ENCODE data around the gene CHSY3.
A peak's percentile ranks its signal among the peaks of the same experiment; 100 is the strongest.
"Not testable (repeated sequence)": the region's sequence is repeated elsewhere in the genome, so short reads cannot be mapped to it uniquely, and the experiment has no call there.

CHSY3 gene

DNA sequence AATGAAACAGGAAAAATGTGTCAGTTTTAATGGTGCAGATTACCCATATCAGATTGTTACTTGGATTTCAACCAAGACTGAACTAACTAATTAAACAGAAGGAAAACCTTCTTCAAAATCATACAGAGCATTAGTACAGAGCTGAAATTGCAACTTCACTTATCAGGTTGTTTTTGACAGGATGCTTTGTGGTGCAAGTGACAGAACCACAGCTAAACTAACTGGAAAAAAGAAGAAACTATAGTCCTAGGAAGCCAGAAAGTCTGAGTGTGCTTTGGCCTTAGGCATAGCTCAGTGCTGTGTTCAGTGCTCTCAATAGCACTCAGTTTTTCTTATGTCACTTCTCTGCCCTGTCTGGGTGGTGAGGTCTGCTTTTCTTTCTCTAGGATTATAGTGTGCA, 267.4 kb downstream of the CHSY3 start:
- no peak for DNase-seq

- DNase-seq: no peak
These were observed 278.9 kb downstream of the CHSY3 start for GRCh38 chr5:130183115-130183514.

GRCh38 chr5:130189961-130190360, 285.7 kb downstream of the CHSY3 start:
- no peak for DNase-seq

- peak; percentile 30 for DNase-seq
These were observed 294.7 kb downstream of the CHSY3 start for GRCh38 chr5:130198927-130199326.

GRCh38 chr5:130206686-130207085, 302.4 kb downstream of the CHSY3 start:
- no peak for DNase-seq

GRCh38 chr5:130213607-130214006, 309.3 kb downstream of the CHSY3 start:
- DNase-seq: peak; percentile 8

GRCh38 chr5:130216286-130216685, 312.0 kb downstream of the CHSY3 start:
- DNase-seq: no peak

- DNase-seq: peak; percentile 52
These were observed 318.3 kb downstream of the CHSY3 start for GRCh38 chr5:130222573-130222972.

- not testable (repeated sequence) for DNase-seq
These were observed 322.3 kb downstream of the CHSY3 start for GRCh38 chr5:130226556-130226955.

DNA sequence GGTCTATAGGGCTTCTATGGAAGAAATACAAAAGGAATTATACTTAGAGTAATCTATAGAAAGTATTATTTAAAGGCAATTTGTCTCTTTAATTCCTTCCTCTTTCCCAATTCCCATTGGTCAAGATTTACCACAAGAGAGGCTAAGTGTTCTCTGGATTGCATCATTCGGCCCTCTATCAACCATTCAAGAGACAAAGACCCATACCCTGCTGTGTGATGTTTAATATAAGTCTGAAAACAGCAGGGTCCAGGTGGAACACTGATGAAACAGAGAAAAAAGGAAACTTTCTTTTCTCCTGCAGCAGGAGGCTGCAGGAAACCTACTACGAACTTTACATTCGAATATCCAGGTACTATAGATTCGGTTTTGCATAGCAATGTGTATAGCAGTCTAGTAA, 323.4 kb downstream of the CHSY3 start:
- DNase-seq: no peak

- peak; percentile 21 for DNase-seq
These were observed 327.5 kb downstream of the CHSY3 start for GRCh38 chr5:130231786-130232185.

DNA sequence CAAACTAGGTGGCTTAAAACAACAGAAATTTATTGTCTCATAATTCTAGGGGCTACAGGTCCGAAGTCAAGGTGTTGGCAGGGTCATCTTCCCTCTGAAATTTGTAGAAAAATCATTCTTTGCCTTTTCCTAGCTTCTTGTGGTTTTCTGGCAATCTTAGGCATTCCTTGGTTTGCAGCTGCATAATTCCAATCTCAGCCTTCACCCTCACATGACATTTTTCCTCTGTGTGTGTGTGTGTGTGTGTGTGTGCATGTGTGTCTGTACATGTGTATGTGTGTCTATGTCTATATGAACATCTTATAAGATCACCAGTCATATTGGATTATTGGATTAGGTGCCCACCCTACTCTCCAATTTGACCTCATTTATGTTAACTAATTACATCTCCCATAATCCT, 330.6 kb downstream of the CHSY3 start:
- peak; percentile 36 for DNase-seq

All from fibroblast of skin of right quadriceps (primary cell).